ENCODE data around the gene NUMB.

GRCh38 chr14:73467800-73468199 is 9.5 kb upstream of the NUMB start:
- no peak for TF ChIP-seq GATA3 (IDR thresholded peaks at IDR 0.05; ENCODE audit: low read depth, low read length)
- TF ChIP-seq GATA2 (IDR thresholded peaks at IDR 0.05; ENCODE audit: low read depth, low read length): no peak
